GM12892 (cell line): ENCODE measurements around the gene IDH3G.

Experiments
- POLR2A ChIP-seq: IDR thresholded peaks from 2 replicates; pipeline ENCODE4 v1.6.1; 2011; ENCODE audit warnings: low read depth, low read length, control low read depth
- POLR2AphosphoS5 ChIP-seq: IDR thresholded peaks from 2 replicates; pipeline ENCODE4 v1.6.1; 2011; ENCODE audit warnings: low read depth, low read length, control low read depth

- TF ChIP-seq POLR2A (no peak), POLR2AphosphoS5 (no peak)
Observed at GRCh38 chrX:153792368-153792767, 1.8 kb downstream of the IDH3G start.
